NCI-H2196 (cell line): Measurements from ENCODE around the gene ALG1L2.
A peak's percentile ranks its signal among the peaks of the same experiment; 100 is the strongest.
"Not testable (repeated sequence)": the region's sequence is repeated elsewhere in the genome, so short reads cannot be mapped to it uniquely, and the experiment has no call there.

Source experiments
- DNase-seq: peaks from one replicate; lab custom pipeline; 2025; ENCODE audit not compliant: unreplicated experiment; lab: John Stamatoyannopoulos, UW

The ALG1L2 gene

GRCh38 chr3:130093741-130094391 is 12.2 kb downstream of the ALG1L2 start:
- no peak for DNase-seq

- not testable (repeated sequence) for DNase-seq
Observed at GRCh38 chr3:130094491-130094941, 12.9 kb downstream of the ALG1L2 start.

- DNase-seq: not testable (repeated sequence)
Observed at GRCh38 chr3:130095858-130096257, 14.2 kb downstream of the ALG1L2 start.

- not testable (repeated sequence) for DNase-seq
Observed at GRCh38 chr3:130097096-130097495, 15.5 kb downstream of the ALG1L2 start.

GRCh38 chr3:130097690-130098638 is 16.3 kb downstream of the ALG1L2 start:
- DNase-seq: not testable (repeated sequence)

- peak; percentile 20 for DNase-seq
Observed at GRCh38 chr3:130098639-130099385, 17.2 kb downstream of the ALG1L2 start.

GRCh38 chr3:130102545-130102944 is 20.9 kb downstream of the ALG1L2 start:
- DNase-seq: not testable (repeated sequence)

GRCh38 chr3:130104191-130104590 is 22.6 kb downstream of the ALG1L2 start:
- DNase-seq: not testable (repeated sequence)

GRCh38 chr3:130107333-130107995 is 25.8 kb downstream of the ALG1L2 start:
- DNase-seq: not testable (repeated sequence)

GRCh38 chr3:130108836-130109585 is 27.4 kb downstream of the ALG1L2 start:
- not testable (repeated sequence) for DNase-seq

- DNase-seq: peak; percentile 4
Observed at GRCh38 chr3:130110386-130111169, 28.9 kb downstream of the ALG1L2 start.

GRCh38 chr3:130111185-130111864 is 29.7 kb downstream of the ALG1L2 start:
- DNase-seq: peak; percentile 99

GRCh38 chr3:130111865-130112747 is 30.5 kb downstream of the ALG1L2 start:
- peak; percentile 98 for DNase-seq

GRCh38 chr3:130112748-130113073 is 31.1 kb downstream of the ALG1L2 start:
- not testable (repeated sequence) for DNase-seq

- DNase-seq: not testable (repeated sequence)
Observed at GRCh38 chr3:130115400-130115799, 33.8 kb downstream of the ALG1L2 start.

- no peak for DNase-seq
Observed at GRCh38 chr3:130117933-130118332, 36.3 kb downstream of the ALG1L2 start.

GRCh38 chr3:130119824-130120223 is 38.2 kb downstream of the ALG1L2 start:
- DNase-seq: peak; percentile 75

GRCh38 chr3:130120291-130120690 is 38.7 kb downstream of the ALG1L2 start:
- DNase-seq: not testable (repeated sequence)
